SJSA1 (cell line): ENCODE data around the gene OGFOD1. TPM values are rescaled to one million over a fixed set of nuclear protein-coding genes. Genes with fewer than 3 reads are reported as not detected.

Experiments used
- DNase-seq, 2 experiments: peaks; one replicate each; pipeline ENCODE4 v3.0.0-alpha.2; 2015 to 2020; ENCODE audit warnings: low spot score in 2 of 2, low read depth in 1 of 2
- H3K27ac ChIP-seq: fragments of 250-450 bp; sonication (Bioruptor Pico); 2 replicates; pipeline ENCODE4 v1.5.1; 2020; ENCODE audit warnings: mild to moderate bottlenecking, moderate library complexity
- H3K27me3 ChIP-seq: fragments of 250-450 bp; sonication (Bioruptor Pico); replicated peaks from 2 replicates; pipeline ENCODE4 v1.5.1; 2020; ENCODE audit warnings: mild to moderate bottlenecking, moderate library complexity
- H3K36me3 ChIP-seq: fragments of 250-450 bp; sonication (Bioruptor Pico); 2 replicates; pipeline ENCODE4 v1.5.1; 2020; ENCODE audit warnings: mild to moderate bottlenecking
- H3K4me1 ChIP-seq: fragments of 250-450 bp; sonication (Bioruptor Pico); replicated peaks from 2 replicates; pipeline ENCODE4 v1.6.1; 2021; ENCODE audit warnings: mild to moderate bottlenecking
- H3K4me3 ChIP-seq: fragments of 250-450 bp; sonication (Bioruptor Pico); 2 replicates; pipeline ENCODE4 v1.5.1; 2020; ENCODE audit warnings: mild to moderate bottlenecking
- H3K9me3 ChIP-seq: fragments of 250-450 bp; sonication (Bioruptor Pico); replicated peaks from 2 replicates; pipeline ENCODE4 v1.5.1; 2020; ENCODE audit warnings: mild to moderate bottlenecking
- total RNA-seq: library from RNA; depleted of rRNA; stranded (reverse); fragments of >200 nt; shearing (Covaris generic); gene quantifications from 2 replicates; pipeline ENCODE4 v1.2.3, GENCODE V29; 2014; rRNA removed

OGFOD1 gene
- total RNA-seq: 67.0 and 69.8 TPM in 2 replicates

- H3K36me3 ChIP-seq: peaks cover 54% of the 10 kb centered on the region
- H3K27ac ChIP-seq: peak within 1 kb of the TSS; percentile 57
- H3K4me1 ChIP-seq: peaks cover 15% of the 10 kb centered on the region
- H3K27me3 ChIP-seq: no peaks in the 10 kb centered on the region
- peak within 1 kb of the TSS; percentile 83 for H3K4me3 ChIP-seq
- no peaks in the 10 kb centered on the region for H3K9me3 ChIP-seq
- DNase-seq: peak; percentile 91 to 97
These were observed at the start of gene OGFOD1, which contains the start of gene NUDT21 for GRCh38 chr16:56450986-56451752. TSS of gene OGFOD1 (plus strand) at chr16:56451554. CDS start at chr16:56451613, 59 bp downstream. TSS of gene NUDT21 (minus strand) at chr16:56451332. CDS start at chr16:56451202, 130 bp downstream.

DNA sequence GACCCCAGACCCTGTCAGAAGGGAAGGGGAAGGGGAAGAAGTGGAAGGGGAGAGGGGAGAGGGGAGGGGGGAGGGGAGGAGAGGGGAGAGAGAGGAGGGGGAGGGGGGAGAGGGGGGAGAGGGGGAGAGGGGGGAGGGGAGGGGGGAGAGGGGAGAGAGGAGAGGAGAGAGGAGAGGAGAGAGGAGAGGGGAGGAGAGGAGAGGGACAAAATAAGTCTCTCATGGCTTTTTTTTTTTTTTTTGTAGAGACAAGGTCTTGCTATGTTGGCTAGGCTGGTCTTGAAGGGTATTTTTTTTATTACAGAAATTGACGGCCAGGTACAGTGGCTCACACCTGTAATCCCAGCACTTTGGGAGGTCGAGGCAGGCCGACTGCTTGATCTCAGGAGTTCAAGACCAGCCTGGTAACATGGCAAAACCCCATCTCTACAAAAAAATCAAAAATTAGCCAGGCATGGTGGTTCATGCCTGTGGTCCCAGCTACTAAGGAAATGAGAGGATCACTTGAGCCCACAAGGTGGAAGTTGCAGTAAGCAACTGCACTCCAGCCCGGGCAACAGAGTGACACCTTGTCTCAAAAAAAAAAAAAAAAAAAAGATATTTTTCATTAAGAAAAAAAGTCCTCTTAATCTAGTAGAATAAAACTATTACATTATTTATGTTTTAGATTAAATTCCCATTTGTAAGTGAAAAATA is 45.2 kb upstream of the OGFOD1 start:
- Histone ChIP-seq H3K27ac (no peak overlapping the region), H3K36me3 (peaks cover 60% of the 10 kb centered on the region)
- DNase-seq: no peak

DNA sequence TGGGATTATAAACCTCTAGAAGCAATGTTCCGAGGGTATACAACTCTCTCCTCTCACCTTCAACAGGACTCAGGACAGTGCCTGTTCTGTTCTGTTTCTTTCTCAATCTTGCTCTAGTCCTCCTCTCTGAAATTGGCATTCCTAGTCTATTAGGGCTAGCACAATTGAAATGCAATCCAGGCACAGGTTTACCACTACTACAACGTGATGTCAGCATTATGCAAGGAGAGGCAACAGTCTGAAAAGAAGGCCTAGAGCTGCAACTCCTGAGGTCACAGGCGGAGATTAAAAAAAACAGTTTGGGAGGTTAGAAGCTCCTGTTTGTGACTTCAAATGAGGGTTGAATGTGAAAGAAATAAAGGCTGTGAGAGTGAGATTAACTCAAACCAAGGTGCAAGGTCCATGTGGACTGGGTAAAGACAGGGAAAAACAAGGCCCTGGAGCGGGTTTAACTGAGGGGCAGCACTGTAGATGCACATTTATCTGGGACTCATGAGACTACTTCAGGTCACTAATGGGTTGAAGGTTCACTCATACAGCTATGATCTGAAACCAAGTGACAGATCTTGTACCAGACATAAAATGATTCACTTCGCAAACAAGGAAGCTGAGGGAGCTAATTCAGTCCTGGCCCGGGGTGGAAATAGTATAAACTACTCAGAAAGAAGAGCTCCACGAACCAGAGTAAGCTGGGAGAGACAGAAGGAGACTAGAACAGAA is 42.8 kb upstream of the OGFOD1 start:
- Histone ChIP-seq H3K36me3 (peaks cover 54% of the 10 kb centered on the region), H3K4me1 (no peaks in the 10 kb centered on the region), H3K27ac (no peak overlapping the region), H3K27me3 (no peaks in the 10 kb centered on the region), H3K9me3 (no peaks in the 10 kb centered on the region), H3K4me3 (no peak overlapping the region)
- no peak for DNase-seq

More for the DNA sequence above, 45.2 kb upstream of the OGFOD1 start:
- Histone ChIP-seq H3K4me3 (no peak overlapping the region), H3K4me1 (no peaks in the 10 kb centered on the region), H3K9me3 (no peaks in the 10 kb centered on the region), H3K27me3 (no peaks in the 10 kb centered on the region)

- Histone ChIP-seq H3K9me3 (no peaks in the 10 kb centered on the region), H3K36me3 (peaks cover 52% of the 10 kb centered on the region), H3K4me3 (no peak overlapping the region), H3K27me3 (no peaks in the 10 kb centered on the region), H3K27ac (no peak overlapping the region), H3K4me1 (no peaks in the 10 kb centered on the region)
- no peak for DNase-seq
These were observed 42.2 kb upstream of the OGFOD1 start for GRCh38 chr16:56409195-56409594.

DNA sequence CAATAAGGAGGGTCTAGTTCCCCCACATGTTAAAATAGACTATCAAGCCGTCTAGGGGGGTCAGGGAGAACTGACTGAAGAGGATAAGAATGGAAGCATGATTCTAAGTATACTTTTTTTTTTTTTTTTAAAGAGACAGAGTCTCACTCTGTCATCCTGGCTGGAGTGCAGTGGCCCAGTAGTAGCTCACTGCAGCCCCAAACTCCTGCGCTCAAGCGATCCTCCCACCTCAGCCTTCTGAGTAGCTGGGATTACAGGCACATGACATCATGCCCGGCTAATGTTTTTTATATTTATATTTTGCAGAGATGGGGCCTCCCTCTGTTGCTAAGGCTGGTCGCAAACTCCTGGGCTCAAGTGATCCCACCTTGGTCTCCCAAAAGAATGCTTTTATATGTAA is 40.2 kb upstream of the OGFOD1 start:
- Histone ChIP-seq H3K4me3 (no peak overlapping the region), H3K27ac (no peak overlapping the region), H3K27me3 (no peaks in the 10 kb centered on the region), H3K9me3 (no peaks in the 10 kb centered on the region), H3K36me3 (peaks cover 37% of the 10 kb centered on the region), H3K4me1 (no peaks in the 10 kb centered on the region)
- no peak for DNase-seq

DNA sequence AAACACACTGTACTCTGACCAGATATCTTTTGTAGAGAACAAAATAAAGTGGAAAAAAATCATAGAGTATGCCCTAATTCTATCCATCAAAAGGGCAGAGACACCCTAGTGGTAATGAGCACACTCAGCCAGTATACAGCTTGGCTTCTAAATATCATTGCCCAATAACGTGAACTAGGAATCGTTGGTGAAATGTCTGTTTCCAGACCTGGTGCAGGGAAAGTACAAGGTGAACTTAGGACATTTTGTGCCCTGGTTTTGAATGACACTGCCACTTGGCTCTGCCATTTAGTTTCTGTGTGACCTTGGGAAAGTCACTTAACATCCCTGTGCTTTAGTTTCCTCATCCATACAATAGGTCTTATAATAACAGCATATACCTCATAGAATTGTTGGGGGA is 39.7 kb upstream of the OGFOD1 start:
- H3K36me3 ChIP-seq: peaks cover 37% of the 10 kb centered on the region
- no peak overlapping the region for H3K4me3 ChIP-seq
- no peak overlapping the region for H3K27ac ChIP-seq
- H3K9me3 ChIP-seq: no peaks in the 10 kb centered on the region
- no peaks in the 10 kb centered on the region for H3K4me1 ChIP-seq
- no peaks in the 10 kb centered on the region for H3K27me3 ChIP-seq
- no peak for DNase-seq

GRCh38 chr16:56413381-56413780 is 38.0 kb upstream of the OGFOD1 start:
- Histone ChIP-seq H3K4me1 (no peaks in the 10 kb centered on the region), H3K4me3 (no peak overlapping the region), H3K27me3 (no peaks in the 10 kb centered on the region), H3K9me3 (no peaks in the 10 kb centered on the region), H3K36me3 (peaks cover 29% of the 10 kb centered on the region), H3K27ac (no peak overlapping the region)
- DNase-seq: no peak

DNA sequence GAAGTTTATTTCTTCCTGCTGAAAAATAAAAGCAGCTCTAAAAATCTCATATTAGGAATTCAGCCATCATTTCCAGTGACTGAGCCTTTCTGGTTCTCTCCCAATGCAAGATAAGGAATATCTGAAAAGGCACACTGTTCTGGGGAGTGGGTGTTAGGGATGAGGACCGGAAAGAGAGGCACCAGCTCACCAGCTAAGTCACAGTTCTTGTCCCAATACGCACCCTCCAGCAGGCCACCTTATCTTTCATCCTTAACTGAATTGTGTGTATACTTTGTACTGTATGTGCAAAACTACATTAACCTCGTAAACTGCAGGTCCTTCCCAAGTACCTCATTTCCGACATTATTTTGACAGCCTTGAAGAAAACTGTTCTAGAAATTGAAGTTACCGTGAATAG is 37.0 kb upstream of the OGFOD1 start:
- DNase-seq: no peak
- H3K36me3 ChIP-seq: peaks cover 20% of the 10 kb centered on the region
- no peak overlapping the region for H3K4me3 ChIP-seq
- no peaks in the 10 kb centered on the region for H3K9me3 ChIP-seq
- no peak overlapping the region for H3K27ac ChIP-seq
- H3K4me1 ChIP-seq: no peaks in the 10 kb centered on the region
- H3K27me3 ChIP-seq: no peaks in the 10 kb centered on the region

DNA sequence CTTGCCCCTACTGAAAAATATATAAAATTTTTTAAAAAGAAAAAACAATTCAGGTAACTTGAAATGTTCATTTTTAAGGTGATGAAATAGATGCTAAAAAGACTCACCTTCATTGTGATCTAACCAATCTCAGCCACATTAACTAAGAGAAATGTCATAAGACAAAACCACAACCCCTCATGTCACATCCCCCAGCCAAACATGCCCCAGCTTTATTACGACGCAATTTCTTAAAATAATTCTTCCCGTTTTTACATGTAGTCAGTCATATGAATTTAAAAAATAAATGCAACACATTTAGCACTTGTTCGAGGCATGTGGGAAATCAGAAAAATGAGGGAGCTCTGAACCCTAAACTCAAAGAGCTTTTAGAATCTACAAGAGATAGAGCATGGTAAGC is 35.5 kb upstream of the OGFOD1 start:
- Histone ChIP-seq H3K27ac (no peak overlapping the region), H3K36me3 (peaks cover 15% of the 10 kb centered on the region), H3K27me3 (no peaks in the 10 kb centered on the region), H3K4me3 (no peak overlapping the region), H3K9me3 (no peaks in the 10 kb centered on the region), H3K4me1 (no peaks in the 10 kb centered on the region)
- DNase-seq: no peak

DNA sequence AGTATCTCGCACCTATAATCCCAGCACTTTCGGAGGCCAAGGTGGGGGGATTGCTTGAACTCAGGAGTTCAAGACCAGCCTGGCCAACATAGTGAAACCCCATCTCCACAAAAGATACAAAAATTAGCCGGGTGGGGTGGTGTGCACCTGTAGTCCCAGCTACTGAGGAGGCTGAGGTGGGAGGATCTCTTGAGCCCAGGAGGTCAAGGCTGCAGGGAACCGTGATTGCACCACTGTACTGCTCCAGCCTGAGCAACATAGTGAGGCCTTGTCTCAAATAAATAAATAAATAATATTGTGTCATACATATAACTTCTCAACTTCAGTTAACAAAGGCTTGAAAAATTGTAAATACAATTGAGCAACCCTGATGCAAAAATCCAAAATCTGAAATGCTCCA is 34.2 kb upstream of the OGFOD1 start:
- Histone ChIP-seq H3K27me3 (no peaks in the 10 kb centered on the region), H3K9me3 (no peaks in the 10 kb centered on the region), H3K36me3 (peaks cover 7% of the 10 kb centered on the region), H3K27ac (no peak overlapping the region), H3K4me3 (no peak overlapping the region), H3K4me1 (no peaks in the 10 kb centered on the region)
- no peak for DNase-seq

GRCh38 chr16:56419740-56420548 is 31.4 kb upstream of the OGFOD1 start:
- H3K4me1 ChIP-seq: peaks cover 10% of the 10 kb centered on the region
- peaks cover 1% of the 10 kb centered on the region for H3K36me3 ChIP-seq
- H3K4me3 ChIP-seq: no peak overlapping the region
- H3K27ac ChIP-seq: no peak overlapping the region
- H3K27me3 ChIP-seq: no peaks in the 10 kb centered on the region
- no peak for DNase-seq
- no peaks in the 10 kb centered on the region for H3K9me3 ChIP-seq

DNA sequence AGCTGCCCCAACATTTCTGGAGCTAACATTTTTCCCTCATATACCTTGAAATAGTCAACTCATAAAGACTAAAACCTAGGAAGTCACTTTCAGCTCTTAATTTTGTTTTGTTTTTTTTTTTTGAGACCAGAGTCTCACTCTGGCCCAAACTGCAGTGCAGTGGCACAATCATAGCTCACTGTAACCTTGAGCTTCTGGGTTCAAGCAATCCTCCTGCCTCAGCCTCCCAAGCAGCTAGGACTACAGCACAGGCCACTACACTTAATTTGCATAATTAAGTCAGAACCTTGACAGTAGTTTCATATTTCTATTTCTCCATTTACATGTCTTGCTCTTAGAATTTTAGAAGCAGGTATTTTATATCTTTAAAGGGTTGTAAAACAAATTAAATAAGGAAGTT is 30.7 kb upstream of the OGFOD1 start:
- H3K27me3 ChIP-seq: no peaks in the 10 kb centered on the region
- no peak for DNase-seq
- H3K4me1 ChIP-seq: peaks cover 10% of the 10 kb centered on the region
- H3K36me3 ChIP-seq: peaks cover 4% of the 10 kb centered on the region
- no peaks in the 10 kb centered on the region for H3K9me3 ChIP-seq
- no peak overlapping the region for H3K27ac ChIP-seq
- no peak overlapping the region for H3K4me3 ChIP-seq

DNA sequence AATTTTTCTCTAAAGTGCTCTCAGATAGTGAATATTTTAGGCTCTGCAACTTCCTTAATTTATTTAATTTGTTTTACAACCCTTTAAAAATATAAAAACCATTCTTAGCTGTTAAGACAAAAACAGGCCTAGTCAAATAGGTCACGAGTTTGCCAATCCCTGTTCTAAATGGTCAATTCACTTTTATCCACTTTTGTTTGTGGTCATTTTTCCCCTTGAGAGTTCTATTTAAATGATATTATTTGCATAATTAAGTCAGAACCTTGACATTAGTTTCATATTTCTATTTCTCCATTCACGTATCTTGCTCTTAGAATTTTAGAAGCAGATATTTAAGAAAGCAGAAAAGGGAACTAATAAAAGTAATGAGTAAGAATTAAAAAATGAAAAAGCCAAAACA is 30.0 kb upstream of the OGFOD1 start:
- Histone ChIP-seq H3K9me3 (no peaks in the 10 kb centered on the region), H3K27me3 (no peaks in the 10 kb centered on the region), H3K27ac (no peak overlapping the region), H3K36me3 (peaks cover 4% of the 10 kb centered on the region), H3K4me1 (peaks cover 10% of the 10 kb centered on the region), H3K4me3 (no peak overlapping the region)
- DNase-seq: no peak
